HG03469 (cell line): ENCODE measurements around the gene PPP4R1.
"Not testable (repeated sequence)": the region's sequence is repeated elsewhere in the genome, so short reads cannot be mapped to it uniquely, and the experiment has no call there.

Source experiments
- ATAC-seq: cut with Tn5 transposase; IDR thresholded peaks from one replicate; pipeline ENCODE4 v1.9.1; 2021; ENCODE audit warnings: mild to moderate bottlenecking, moderate library complexity, moderate number of reproducible peaks; ENCODE audit not compliant: unreplicated experiment

PPP4R1 gene

GRCh38 chr18:9614401-9615279, at the start of gene PPP4R1:
TSS of gene PPP4R1 (minus strand) at chr18:9614559. CDS start at chr18:9614484, 75 bp downstream.
- no peak for ATAC-seq

GRCh38 chr18:9663377-9663776, 49.0 kb upstream of the PPP4R1 start:
- ATAC-seq = no peak

GRCh38 chr18:9661564-9661963, 47.2 kb upstream of the PPP4R1 start:
- ATAC-seq = no peak

GRCh38 chr18:9659499-9660375, 45.4 kb upstream of the PPP4R1 start:
- ATAC-seq = no peak

GRCh38 chr18:9658087-9658641, 43.8 kb upstream of the PPP4R1 start:
- ATAC-seq = no peak

- no peak for ATAC-seq
Measured at GRCh38 chr18:9655232-9655767, 40.9 kb upstream of the PPP4R1 start.

GRCh38 chr18:9653390-9653789, 39.0 kb upstream of the PPP4R1 start:
- ATAC-seq = no peak

- no peak for ATAC-seq
Measured at GRCh38 chr18:9649164-9649540, 34.8 kb upstream of the PPP4R1 start.

- ATAC-seq = no peak
Measured at GRCh38 chr18:9648431-9649163, 34.2 kb upstream of the PPP4R1 start.

GRCh38 chr18:9647496-9648323, 33.4 kb upstream of the PPP4R1 start:
- ATAC-seq = no peak

GRCh38 chr18:9643549-9643948, 29.2 kb upstream of the PPP4R1 start:
- no peak for ATAC-seq

- no peak for ATAC-seq
Measured at GRCh38 chr18:9642799-9643462, 28.6 kb upstream of the PPP4R1 start.

GRCh38 chr18:9641081-9641480, 26.7 kb upstream of the PPP4R1 start:
- ATAC-seq = not testable (repeated sequence)

- no peak for ATAC-seq
Measured at GRCh38 chr18:9638886-9639285, 24.5 kb upstream of the PPP4R1 start.

- ATAC-seq = no peak
Measured at GRCh38 chr18:9637036-9637767, 22.8 kb upstream of the PPP4R1 start.

GRCh38 chr18:9634856-9635255, 20.5 kb upstream of the PPP4R1 start:
- ATAC-seq = no peak

GRCh38 chr18:9631814-9632496, 17.6 kb upstream of the PPP4R1 start:
- ATAC-seq = no peak

- ATAC-seq = no peak
Measured at GRCh38 chr18:9630444-9630843, 16.1 kb upstream of the PPP4R1 start.
